ENCODE data around the gene DEPP1. TPM values are rescaled to one million over a fixed set of nuclear protein-coding genes. Genes with fewer than 3 reads are reported as not detected.

Gene DEPP1
- total and polyA plus RNA-seq, 2 of the 4 experiments (the other 2 are of a cell fraction) = 13.6 to 30.0 TPM

- Histone ChIP-seq H3K4me3 (ENCODE audit: insufficient read depth, low read depth, low read length) (no peak overlapping the region), H3K9ac (ENCODE audit: low read depth, low read length) (peak overlapping the region; percentile 3; the same call in 1 of the 2 replicates), H2AFZ (replicated peaks; ENCODE audit: low read length, poor library complexity) (peak overlapping the region; percentile 75), H2BK15ac (ENCODE audit: low read depth, low read length) (peak overlapping the region; percentile 21; the same call in 1 of the 3 replicates), H3K27ac (ENCODE audit: insufficient read depth, low read length) (peak overlapping the region; percentile 26; the same call in 1 of the 2 replicates), H3K14ac (replicated peaks; ENCODE audit: low read depth, low read length) (0 out of 2 replicates have a peak overlapping the region, but pooled peaks have one; percentile 29), H3K4ac (ENCODE audit: low read depth, low read length) (peak overlapping the region; percentile 44), H2AK5ac (ENCODE audit: low read depth, low read length) (peak overlapping the region; percentile 22; the same call in 1 of the 2 replicates), H3K23ac (ENCODE audit: low read depth, low read length) (no peak overlapping the region), H3K4me2 (ENCODE audit: low read depth, low read length) (peak overlapping the region; percentile 27; the same call in 1 of the 2 replicates), H4K20me1 (ENCODE audit: insufficient read depth, low read length) (no peaks in the 10 kb centered on the region), H2BK20ac (ENCODE audit: low read depth, low read length) (0 out of 2 replicates have a peak overlapping the region, but pooled peaks have one; percentile 36), H3K9me3 (ENCODE audit: control insufficient read depth, insufficient read depth, low read length) (no peaks in the 10 kb centered on the region), H2BK120ac (ENCODE audit: low read depth, low read length) (peak overlapping the region; percentile 44), H3K18ac (ENCODE audit: low read depth, low read length) (peak overlapping the region; percentile 28), H3K79me1 (ENCODE audit: low read depth in 1 of 2, low read length in 2 of 2) (peaks cover 0 to 16% of the 10 kb centered on the region in 2 experiments; a peak in 2 of 4 replicates), H3K27me3 (ENCODE audit: control insufficient read depth, insufficient read depth, low read length) (no peaks in the 10 kb centered on the region), H4K91ac (ENCODE audit: insufficient read depth, low read depth, low read length) (peak overlapping the region; percentile 53), H2AK9ac (replicated peaks; ENCODE audit: low read depth, low read length, poor library complexity) (peak overlapping the region; percentile 6), H3K36me3 (ENCODE audit: control insufficient read depth, insufficient read depth, low read length) (no peaks in the 10 kb centered on the region), H2BK5ac (ENCODE audit: low read depth, low read length, poor library complexity, severe bottlenecking) (peak overlapping the region; percentile 6), H3K56ac (ENCODE audit: extremely low read depth, insufficient read depth, low read length) (no peak overlapping the region), H4K5ac (ENCODE audit: low read depth, low read length) (peak overlapping the region; percentile 62), H3K9me1 (ENCODE audit: insufficient read depth, low read length) (peaks cover 8% of the 10 kb centered on the region), H4K8ac (ENCODE audit: low read depth in 2 of 2, low read length in 2 of 2) (peak overlapping the region; percentile 42 to 62), H3K4me1 (ENCODE audit: control insufficient read depth, insufficient read depth, low read length) (peaks cover 37% of the 10 kb centered on the region)
- no peak for ATAC-seq (ENCODE audit: low read depth)
- BruUV-seq (replicated peaks) = no TSS peak
- CTCF ChIA-PET = interaction anchor here (0.6 to 2.0 kb wide), 4 partner anchors 29 to 61 kb away, joined by 3 to 7 read pairs (median 6); no protein-coding TSS in a partner anchor
- TF ChIP-seq NFE2L2 (IDR thresholded peaks at IDR 0.05; ENCODE audit: low read depth, low read length) (no peak), BHLHE40 (IDR thresholded peaks at IDR 0.05; ENCODE audit: low read depth, low read length) (no peak), CEBPB (IDR thresholded peaks at IDR 0.05; ENCODE audit: low read depth, low read length) (no peak), ELK1 (IDR thresholded peaks at IDR 0.05; ENCODE audit: borderline replicate concordance, low read depth, low read length) (no peak), MAFK (IDR thresholded peaks at IDR 0.05; ENCODE audit: low read depth, low read length) (no peak), MAZ (IDR thresholded peaks at IDR 0.05; ENCODE audit: borderline replicate concordance, low read depth, low read length) (no peak; the same call in 1 of the 2 replicates), RAD21 (IDR thresholded peaks at IDR 0.05; ENCODE audit: low read length) (no peak), POLR2A (IDR thresholded peaks at IDR 0.05; ENCODE audit: low read depth, low read length) (no peak), RCOR1 (IDR thresholded peaks at IDR 0.05; ENCODE audit: insufficient replicate concordance, low read length) (no peak), CHD1 (IDR thresholded peaks at IDR 0.05; ENCODE audit: low read depth, low read length) (no peak), CTCF (conservative IDR thresholded peaks at IDR 0.05; ENCODE audit: low read depth, low read length) (no peak), FOS (IDR thresholded peaks at IDR 0.05; ENCODE audit: low read depth, low read length) (no peak)
- DNase-seq = no peak
- intact Hi-C loops (cut with micrococcal nuclease) (no loop called here), dilution Hi-C loops (cut with HindIII; ENCODE audit: low sequenced_read_pairs, unreplicated experiment) (no loop called here), in situ Hi-C loops (cut with MboI; ENCODE audit: low sequenced_read_pairs) (no loop called here)
- POLR2A ChIA-PET (ENCODE audit: unreplicated experiment) = no interaction called here
- 75% methylated on average over 7 of the region's 15 CpGs; no CpG with 5 or more reads in 1 of the 2 experiments for WGBS, 2 experiments (ENCODE audit: extremely low coverage in 2 of 2, insufficient read length in 1 of 2)
Measured at GRCh38 chr10:44963772-44964633, 14.6 kb downstream of the DEPP1 start.

All from IMR-90 (cell line).